Astrocyte (in vitro differentiated cells and primary cell): ENCODE measurements around the gene NADK. TPM values are rescaled to one million over a fixed set of nuclear protein-coding genes. Genes with fewer than 3 reads are reported as not detected.
A peak's percentile ranks its signal among the peaks of the same experiment; 100 is the strongest.

Experiments used
- DNase-seq: peaks from one replicate; pipeline ENCODE4 v3.0.0-alpha.2; 2010; ENCODE audit warnings: low read depth
- FAIRE-seq: peaks from 2 replicates; lab custom pipeline; 2011; peaks lifted over from hg19 to GRCh38; lab: Jason Lieb, UNC
- H2AFZ ChIP-seq: 2 replicates; pipeline ENCODE4 v1.6.0; 2012; ENCODE audit warnings: low read depth, low read length, inconsistent platforms
- H3K27ac ChIP-seq: 2 replicates; pipeline ENCODE4 v1.5.1; 2011; ENCODE audit warnings: low read depth, low read length, inconsistent platforms
- H3K27me3 ChIP-seq: 2 replicates; pipeline ENCODE4 v1.6.0; 2011; ENCODE audit warnings: low read length, inconsistent platforms; ENCODE audit not compliant: insufficient read depth
- H3K36me3 ChIP-seq: 2 replicates; pipeline ENCODE4 v1.5.1; 2011; ENCODE audit warnings: low read length, inconsistent platforms; ENCODE audit not compliant: insufficient read depth
- H3K4me1 ChIP-seq: 2 replicates; pipeline ENCODE4 v1.5.1; 2011; ENCODE audit warnings: low read length, inconsistent platforms; ENCODE audit not compliant: insufficient read depth
- H3K4me2 ChIP-seq: 2 replicates; pipeline ENCODE4 v1.6.0; 2012; ENCODE audit warnings: low read length, inconsistent platforms
- H3K4me3 ChIP-seq: 2 replicates; pipeline ENCODE4 v1.5.1; 2011; ENCODE audit warnings: low read depth, mild to moderate bottlenecking, low read length, inconsistent platforms; ENCODE audit not compliant: insufficient read depth
- H3K79me2 ChIP-seq: 2 replicates; pipeline ENCODE4 v1.6.0; 2012; ENCODE audit warnings: mild to moderate bottlenecking, low read length, inconsistent platforms; ENCODE audit not compliant: insufficient read depth
- H3K9ac ChIP-seq: 2 replicates; pipeline ENCODE4 v1.6.0; 2012; ENCODE audit warnings: mild to moderate bottlenecking, low read length, inconsistent platforms
- H3K9me3 ChIP-seq: 2 replicates; pipeline ENCODE4 v1.5.1; 2012; ENCODE audit warnings: low read depth, mild to moderate bottlenecking, low read length, inconsistent platforms; ENCODE audit not compliant: insufficient read depth
- H4K20me1 ChIP-seq: 2 replicates; pipeline ENCODE4 v1.6.0; 2012; ENCODE audit warnings: low read length, inconsistent platforms; ENCODE audit not compliant: insufficient read depth
- H3K27ac Mint-ChIP-seq: one replicate; pipeline ENCODE4 v1.8.0; 2021; ENCODE audit warnings: mild to moderate bottlenecking, mixed read lengths; ENCODE audit not compliant: unreplicated experiment
- H3K27me3 Mint-ChIP-seq: one replicate; pipeline ENCODE4 v1.8.0; 2021; ENCODE audit warnings: low read depth, mixed read lengths; ENCODE audit not compliant: unreplicated experiment
- H3K36me3 Mint-ChIP-seq: one replicate; pipeline ENCODE4 v1.8.0; 2021; ENCODE audit warnings: low read depth, mixed read lengths; ENCODE audit not compliant: unreplicated experiment
- H3K4me1 Mint-ChIP-seq: one replicate; pipeline ENCODE4 v1.8.0; 2021; ENCODE audit warnings: low read depth, mixed read lengths; ENCODE audit not compliant: unreplicated experiment
- H3K4me3 Mint-ChIP-seq: one replicate; pipeline ENCODE4 v1.8.0; 2021; ENCODE audit warnings: mild to moderate bottlenecking, moderate library complexity, mixed read lengths; ENCODE audit not compliant: unreplicated experiment
- H3K9me3 Mint-ChIP-seq: one replicate; pipeline ENCODE4 v1.8.0; 2021; ENCODE audit warnings: mild to moderate bottlenecking, mixed read lengths; ENCODE audit not compliant: unreplicated experiment
- CTCF ChIP-seq: IDR thresholded peaks from 2 replicates; pipeline ENCODE4 v1.5.1; 2011; ENCODE audit warnings: low read depth, mild to moderate bottlenecking, inconsistent platforms, low read length, moderate library complexity; ENCODE audit not compliant: insufficient read depth
- EZH2 ChIP-seq: IDR thresholded peaks from 2 replicates; pipeline ENCODE4 v1.6.1; 2012; ENCODE audit warnings: mild to moderate bottlenecking, low read length, inconsistent platforms; ENCODE audit not compliant: insufficient read depth
- total RNA-seq: library from RNA; stranded (reverse); gene quantifications from 2 replicates; pipeline ENCODE4 v1.2.1, GENCODE V29; 2021

NADK gene
- total RNA-seq, 1 donor from 2014 or later, result 87.6 TPM

GRCh38 chr1:1758692-1759455, 19.4 kb downstream of the NADK start:
- H3K27ac ChIP-seq, result no peak overlapping the region
- H3K27me3 ChIP-seq, result no peaks in the 10 kb centered on the region
- DNase-seq, result no peak
- H3K4me3 ChIP-seq, result no peak overlapping the region
- no peak for FAIRE-seq
- peak overlapping the region; percentile 34 for H3K27ac Mint-ChIP-seq
- peaks cover 20% of the 10 kb centered on the region for H3K36me3 Mint-ChIP-seq
- no peaks in the 10 kb centered on the region for H3K4me1 Mint-ChIP-seq
- peaks cover 31% of the 10 kb centered on the region for H4K20me1 ChIP-seq
- TF ChIP-seq CTCF (no peak), EZH2 (no peak)
- no peaks in the 10 kb centered on the region for H3K27me3 Mint-ChIP-seq
- no peak overlapping the region for H3K4me2 ChIP-seq
- H3K9ac ChIP-seq, result no peak overlapping the region
- no peak overlapping the region for H2AFZ ChIP-seq
- H3K4me1 ChIP-seq, result no peaks in the 10 kb centered on the region
- H3K79me2 ChIP-seq, result peaks cover 46% of the 10 kb centered on the region
- H3K4me3 Mint-ChIP-seq, result no peak overlapping the region
- H3K9me3 ChIP-seq, result no peaks in the 10 kb centered on the region
- no peaks in the 10 kb centered on the region for H3K9me3 Mint-ChIP-seq
- H3K36me3 ChIP-seq, result peaks cover 7% of the 10 kb centered on the region

GRCh38 chr1:1758059-1758621, 20.1 kb downstream of the NADK start:
- H3K27me3 Mint-ChIP-seq, result no peaks in the 10 kb centered on the region
- peak overlapping the region; percentile 34 for H3K27ac Mint-ChIP-seq
- no peaks in the 10 kb centered on the region for H3K9me3 ChIP-seq
- H3K79me2 ChIP-seq, result peaks cover 41% of the 10 kb centered on the region
- H3K27ac ChIP-seq, result no peak overlapping the region
- DNase-seq (no peak), FAIRE-seq (no peak)
- peaks cover 31% of the 10 kb centered on the region for H4K20me1 ChIP-seq
- no peak overlapping the region for H3K4me3 Mint-ChIP-seq
- peaks cover 7% of the 10 kb centered on the region for H3K36me3 ChIP-seq
- no peak overlapping the region for H3K9ac ChIP-seq
- TF ChIP-seq EZH2 (no peak), CTCF (no peak)
- H3K36me3 Mint-ChIP-seq, result peaks cover 22% of the 10 kb centered on the region
- H3K9me3 Mint-ChIP-seq, result no peaks in the 10 kb centered on the region
- no peak overlapping the region for H2AFZ ChIP-seq
- no peaks in the 10 kb centered on the region for H3K4me1 Mint-ChIP-seq
- no peaks in the 10 kb centered on the region for H3K4me1 ChIP-seq
- no peak overlapping the region for H3K4me3 ChIP-seq
- H3K4me2 ChIP-seq, result no peak overlapping the region
- no peaks in the 10 kb centered on the region for H3K27me3 ChIP-seq
